Measurements from ENCODE around the gene VAV3.

VAV3 gene

DNA sequence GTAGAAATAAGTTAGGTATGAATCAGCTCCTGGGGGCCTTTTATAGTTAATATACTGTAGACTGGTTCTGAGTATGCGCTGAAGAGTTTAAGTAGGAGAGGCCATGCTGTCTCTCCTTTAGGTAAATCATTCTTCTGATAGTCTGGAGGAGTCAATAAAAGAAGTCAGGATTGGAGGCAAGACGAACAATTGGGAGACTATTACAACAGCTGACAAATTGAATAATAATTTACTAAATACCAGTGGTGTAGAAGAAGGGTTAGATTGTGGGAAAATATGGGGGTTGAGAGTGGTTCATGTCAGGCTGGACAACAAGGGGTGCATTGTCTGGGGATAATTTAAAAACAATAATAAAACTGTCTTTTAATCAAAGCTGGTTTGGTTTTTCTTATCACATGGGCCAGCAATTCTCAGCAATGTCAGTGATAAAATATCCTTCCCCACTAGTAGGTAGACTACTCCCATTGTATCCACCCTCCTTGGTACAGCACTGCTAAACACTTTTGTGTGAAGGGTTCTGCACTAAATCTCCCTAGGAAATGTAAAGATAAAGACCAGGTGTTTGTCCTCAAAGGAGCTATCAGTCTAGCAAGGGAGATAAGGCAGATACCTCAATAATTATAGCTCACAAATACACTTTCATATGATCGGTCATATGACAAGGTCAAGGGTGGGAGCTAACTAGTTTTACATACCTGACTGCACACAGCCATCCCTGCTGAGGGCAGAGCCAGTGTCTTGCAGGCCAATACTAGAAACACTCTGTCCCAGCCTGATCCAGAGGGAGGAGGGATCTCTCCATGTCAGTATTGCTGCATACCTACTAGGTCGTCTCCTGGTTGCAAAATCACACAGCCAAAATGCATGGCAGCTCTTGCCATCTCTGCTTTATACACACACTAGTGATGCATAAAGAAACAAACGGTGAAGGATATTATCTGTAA is 299.7 kb downstream of the VAV3 start:
- no peak for DNase-seq (ENCODE audit: low read depth in 2 of 2)
- TF ChIP-seq, protein P1, sequence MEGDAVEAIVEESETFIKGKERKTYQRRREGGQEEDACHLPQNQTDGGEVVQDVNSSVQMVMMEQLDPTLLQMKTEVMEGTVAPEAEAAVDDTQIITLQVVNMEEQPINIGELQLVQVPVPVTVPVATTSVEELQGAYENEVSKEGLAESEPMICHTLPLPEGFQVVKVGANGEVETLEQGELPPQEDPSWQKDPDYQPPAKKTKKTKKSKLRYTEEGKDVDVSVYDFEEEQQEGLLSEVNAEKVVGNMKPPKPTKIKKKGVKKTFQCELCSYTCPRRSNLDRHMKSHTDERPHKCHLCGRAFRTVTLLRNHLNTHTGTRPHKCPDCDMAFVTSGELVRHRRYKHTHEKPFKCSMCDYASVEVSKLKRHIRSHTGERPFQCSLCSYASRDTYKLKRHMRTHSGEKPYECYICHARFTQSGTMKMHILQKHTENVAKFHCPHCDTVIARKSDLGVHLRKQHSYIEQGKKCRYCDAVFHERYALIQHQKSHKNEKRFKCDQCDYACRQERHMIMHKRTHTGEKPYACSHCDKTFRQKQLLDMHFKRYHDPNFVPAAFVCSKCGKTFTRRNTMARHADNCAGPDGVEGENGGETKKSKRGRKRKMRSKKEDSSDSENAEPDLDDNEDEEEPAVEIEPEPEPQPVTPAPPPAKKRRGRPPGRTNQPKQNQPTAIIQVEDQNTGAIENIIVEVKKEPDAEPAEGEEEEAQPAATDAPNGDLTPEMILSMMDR (IDR thresholded peaks at IDR 0.05; ENCODE audit: low read depth, low read length), result no peak
- H3K4me3 ChIP-seq (replicated peaks in 1 of 2; ENCODE audit: low read depth in 2 of 2, low read length in 2 of 2), result no peak overlapping the region

DNA sequence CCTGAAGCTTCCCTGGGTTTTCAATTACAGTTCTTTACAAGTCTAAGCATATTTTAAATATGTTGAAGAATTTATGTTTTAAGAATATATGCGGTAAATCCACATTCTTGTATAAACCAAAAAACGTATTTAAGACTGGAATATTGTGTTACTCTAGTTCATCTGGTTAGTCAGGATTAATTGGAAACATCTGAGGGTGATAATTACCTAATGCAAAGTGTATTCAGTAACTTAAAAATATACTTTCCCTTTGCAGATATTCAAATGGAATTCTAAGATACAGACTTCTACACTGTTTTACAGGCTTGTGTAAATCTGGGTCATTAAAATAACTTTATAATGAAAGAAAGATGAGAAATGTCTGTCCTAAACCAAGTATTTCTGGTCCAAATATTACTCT is 302.0 kb downstream of the VAV3 start:
- TF ChIP-seq, protein P1 (IDR thresholded peaks at IDR 0.05; ENCODE audit: low read depth, low read length), result no peak
- DNase-seq (ENCODE audit: low read depth in 2 of 2), result no peak
- no peak overlapping the region for H3K4me3 ChIP-seq (replicated peaks in 1 of 2; ENCODE audit: low read depth in 2 of 2, low read length in 2 of 2)

DNA sequence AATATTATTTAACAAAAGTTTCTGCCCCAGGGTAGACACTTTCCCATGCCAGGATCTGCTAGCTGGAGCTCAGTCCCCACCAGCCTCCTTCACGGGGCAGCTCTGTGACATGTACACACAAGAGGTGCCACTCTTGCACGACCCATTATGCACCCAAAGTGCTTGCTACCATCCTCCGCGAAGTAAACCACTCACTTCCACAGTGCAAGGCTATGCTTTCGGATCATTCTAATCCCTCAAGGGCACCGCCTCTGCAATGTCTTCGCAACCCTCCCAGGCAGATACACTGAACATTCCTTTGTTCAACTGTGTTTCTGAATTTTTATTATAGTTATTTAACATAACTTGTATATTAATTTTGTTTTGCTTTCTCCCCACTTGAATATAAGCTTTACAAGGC is 303.8 kb downstream of the VAV3 start:
- DNase-seq (ENCODE audit: low read depth in 2 of 2), result no peak
- no peak overlapping the region for H3K4me3 ChIP-seq (replicated peaks in 1 of 2; ENCODE audit: low read depth in 2 of 2, low read length in 2 of 2)
- TF ChIP-seq, protein P1 (IDR thresholded peaks at IDR 0.05; ENCODE audit: low read depth, low read length), result no peak

DNA sequence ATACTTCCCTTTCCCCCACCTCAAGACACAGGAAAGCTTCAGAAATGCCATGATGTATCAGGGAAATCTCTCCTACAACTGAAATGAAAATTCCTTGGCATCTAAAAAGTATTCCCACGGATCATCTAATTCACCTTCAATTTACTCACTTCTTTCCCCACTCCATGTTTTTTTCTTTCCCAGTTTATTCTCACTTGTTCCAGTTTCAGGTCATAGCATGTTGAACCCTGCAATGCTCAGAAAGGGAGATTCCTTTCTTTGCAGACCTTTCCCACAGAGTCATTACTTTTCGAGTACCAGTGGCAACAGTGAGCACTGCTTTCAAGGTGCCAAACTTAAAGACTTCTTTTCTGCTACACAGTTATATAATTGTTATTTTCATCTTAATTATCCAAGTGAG is 305.0 kb downstream of the VAV3 start:
- TF ChIP-seq, protein P1 (IDR thresholded peaks at IDR 0.05; ENCODE audit: low read depth, low read length), result no peak

DNA sequence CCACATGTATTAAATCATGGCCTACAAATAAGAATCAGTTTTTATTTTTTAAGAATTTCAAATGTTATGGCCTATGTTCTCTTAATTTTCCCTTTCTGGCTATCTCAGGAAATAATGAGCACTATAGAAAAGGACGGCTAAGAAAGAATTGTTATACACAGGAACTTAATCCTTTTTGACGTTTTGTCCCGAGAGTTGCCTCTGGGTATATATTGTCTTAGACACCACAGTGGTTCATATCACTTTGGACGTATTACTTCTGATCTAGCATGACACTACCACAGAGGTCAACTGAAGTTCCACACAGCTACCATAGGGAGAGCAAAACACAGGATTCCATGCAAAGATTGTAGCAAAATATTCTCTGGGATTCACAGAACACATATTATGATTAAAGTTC is 307.6 kb downstream of the VAV3 start:
- no peak for DNase-seq (ENCODE audit: low read depth in 2 of 2)
- no peak overlapping the region for H3K4me3 ChIP-seq (replicated peaks in 1 of 2; ENCODE audit: low read depth in 2 of 2, low read length in 2 of 2)
- TF ChIP-seq, protein P1 (IDR thresholded peaks at IDR 0.05; ENCODE audit: low read depth, low read length), result no peak

More for the DNA sequence above, 305.0 kb downstream of the VAV3 start:
- H3K4me3 ChIP-seq (replicated peaks in 1 of 2; ENCODE audit: low read depth in 2 of 2, low read length in 2 of 2), result no peak overlapping the region
- DNase-seq (ENCODE audit: low read depth in 2 of 2), result no peak

DNA sequence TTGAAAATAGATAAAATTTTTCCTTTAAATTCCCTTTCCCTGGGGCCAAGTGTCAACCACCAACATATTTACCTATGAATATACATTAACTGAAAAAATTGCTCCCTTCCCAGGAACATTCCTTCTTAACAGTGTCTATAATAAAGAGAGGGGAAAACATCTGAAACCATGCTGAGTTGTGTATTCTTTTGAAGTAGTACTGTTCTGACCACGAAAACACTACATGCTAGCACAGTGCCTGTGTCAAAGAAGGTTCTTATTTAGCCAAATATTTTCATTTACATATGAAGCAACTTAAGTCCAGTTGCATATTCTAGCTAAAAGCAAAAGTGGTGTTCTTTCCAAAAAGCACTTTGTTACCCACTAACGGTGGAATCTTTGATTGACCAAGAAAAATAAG is 311.2 kb downstream of the VAV3 start:
- DNase-seq (ENCODE audit: low read depth in 2 of 2), result no peak
- H3K4me3 ChIP-seq (replicated peaks in 1 of 2; ENCODE audit: low read depth in 2 of 2, low read length in 2 of 2), result no peak overlapping the region
- TF ChIP-seq, protein P1 (IDR thresholded peaks at IDR 0.05; ENCODE audit: low read depth, low read length), result no peak
